Measurements from ENCODE around the gene RINT1.
"Not testable (repeated sequence)": the region's sequence is repeated elsewhere in the genome, so short reads cannot be mapped to it uniquely, and the experiment has no call there.

The RINT1 gene

DNA sequence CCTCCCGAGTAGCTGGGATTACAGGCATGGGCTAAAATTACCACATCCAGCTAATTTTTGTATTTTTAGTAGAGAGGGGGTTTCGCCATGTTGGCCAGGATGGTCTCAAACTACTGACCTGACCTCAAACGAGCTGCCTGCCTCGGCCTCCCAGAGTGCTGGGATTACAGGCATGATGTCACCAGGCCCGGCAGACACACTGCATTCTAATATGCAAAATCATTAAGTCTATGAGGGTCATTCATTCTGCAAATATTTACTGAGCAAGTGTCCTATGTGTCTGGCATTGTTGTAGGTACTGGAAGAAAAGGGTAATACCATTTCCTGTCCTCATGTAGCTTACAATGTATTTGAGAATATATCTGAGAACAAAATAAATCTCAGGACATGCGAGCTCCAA is 12.6 kb upstream of the RINT1 start:
- TF ChIP-seq, protein P1, sequence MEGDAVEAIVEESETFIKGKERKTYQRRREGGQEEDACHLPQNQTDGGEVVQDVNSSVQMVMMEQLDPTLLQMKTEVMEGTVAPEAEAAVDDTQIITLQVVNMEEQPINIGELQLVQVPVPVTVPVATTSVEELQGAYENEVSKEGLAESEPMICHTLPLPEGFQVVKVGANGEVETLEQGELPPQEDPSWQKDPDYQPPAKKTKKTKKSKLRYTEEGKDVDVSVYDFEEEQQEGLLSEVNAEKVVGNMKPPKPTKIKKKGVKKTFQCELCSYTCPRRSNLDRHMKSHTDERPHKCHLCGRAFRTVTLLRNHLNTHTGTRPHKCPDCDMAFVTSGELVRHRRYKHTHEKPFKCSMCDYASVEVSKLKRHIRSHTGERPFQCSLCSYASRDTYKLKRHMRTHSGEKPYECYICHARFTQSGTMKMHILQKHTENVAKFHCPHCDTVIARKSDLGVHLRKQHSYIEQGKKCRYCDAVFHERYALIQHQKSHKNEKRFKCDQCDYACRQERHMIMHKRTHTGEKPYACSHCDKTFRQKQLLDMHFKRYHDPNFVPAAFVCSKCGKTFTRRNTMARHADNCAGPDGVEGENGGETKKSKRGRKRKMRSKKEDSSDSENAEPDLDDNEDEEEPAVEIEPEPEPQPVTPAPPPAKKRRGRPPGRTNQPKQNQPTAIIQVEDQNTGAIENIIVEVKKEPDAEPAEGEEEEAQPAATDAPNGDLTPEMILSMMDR (IDR thresholded peaks at IDR 0.05; ENCODE audit: insufficient read depth, low read length, poor library complexity, severe bottlenecking): no peak
- Histone ChIP-seq H3K36me3 (ENCODE audit: control insufficient read depth, insufficient read depth, low read length) (no peaks in the 10 kb centered on the region; the same call in 1 of the 2 replicates), H3K4me3 (replicated peaks; ENCODE audit: low read depth, low read length) (no peak overlapping the region), H3K27me3 (replicated peaks; ENCODE audit: control insufficient read depth, insufficient read depth, low read length) (no peaks in the 10 kb centered on the region)
- no peak for DNase-seq (ENCODE audit: extremely low read depth, insufficient read length)

DNA sequence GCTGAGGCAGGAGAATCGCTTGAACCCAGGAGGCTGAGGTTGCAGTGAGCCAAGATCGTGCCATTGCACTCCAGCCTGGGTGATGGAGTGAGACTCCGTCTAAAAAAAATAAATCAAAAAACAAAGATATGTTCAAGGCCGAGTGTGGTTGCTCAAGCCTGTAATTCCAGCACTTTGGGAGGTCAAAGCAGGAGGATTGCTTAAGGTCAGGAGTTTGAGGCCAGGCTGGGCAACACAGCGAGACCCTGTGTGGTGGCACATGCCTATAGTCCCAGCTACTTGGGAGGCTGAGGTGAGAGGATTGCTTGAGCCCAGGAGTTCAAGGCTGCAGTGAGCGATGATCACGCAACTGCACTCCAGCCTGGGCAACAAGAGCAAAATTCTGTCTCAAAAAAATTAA is 11.4 kb upstream of the RINT1 start:
- not testable (repeated sequence) for H3K36me3 ChIP-seq (ENCODE audit: control insufficient read depth, insufficient read depth, low read length); DNase-seq (ENCODE audit: extremely low read depth, insufficient read length); H3K27me3 ChIP-seq (replicated peaks; ENCODE audit: control insufficient read depth, insufficient read depth, low read length)
- peak overlapping the region; percentile 68 for H3K4me3 ChIP-seq (replicated peaks; ENCODE audit: low read depth, low read length)

DNA sequence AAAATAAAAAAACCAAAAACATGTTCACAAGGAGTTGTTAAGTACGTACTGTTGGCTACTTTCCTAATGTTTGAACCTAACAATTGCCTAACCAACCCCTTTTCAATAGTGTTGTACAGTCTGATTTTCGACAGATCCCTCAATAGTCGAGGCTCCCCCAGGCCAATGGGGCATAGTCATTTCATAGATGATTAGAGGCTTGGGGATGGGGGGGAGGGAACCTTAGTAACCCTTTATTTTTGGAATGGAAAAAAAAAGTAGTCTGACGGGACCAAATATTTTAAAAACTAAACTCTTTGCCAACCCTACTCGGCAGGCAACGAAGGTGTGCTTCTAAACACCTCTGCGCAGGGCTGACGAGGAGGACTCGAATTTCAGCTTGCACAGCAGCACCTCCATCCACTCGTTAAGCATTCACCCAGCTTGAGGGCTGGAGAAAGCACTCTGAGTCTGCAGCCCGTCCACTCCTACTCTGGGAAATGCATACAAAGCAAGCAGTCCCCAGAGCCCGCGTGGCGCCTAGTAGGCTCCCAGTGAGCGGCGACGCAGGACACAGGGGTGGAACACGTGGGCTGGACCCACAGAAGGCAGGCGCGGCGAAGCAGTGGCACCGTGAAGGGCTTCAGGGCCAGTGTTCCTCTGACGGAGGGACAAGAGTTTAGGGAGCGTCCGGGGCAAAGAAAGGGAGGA is 10.8 kb upstream of the RINT1 start:
- Histone ChIP-seq H3K4me3 (replicated peaks; ENCODE audit: low read depth, low read length) (peak overlapping the region; percentile 68), H3K36me3 (ENCODE audit: control insufficient read depth, insufficient read depth, low read length) (no peaks in the 10 kb centered on the region; the same call in 1 of the 2 replicates), H3K27me3 (replicated peaks; ENCODE audit: control insufficient read depth, insufficient read depth, low read length) (no peaks in the 10 kb centered on the region)
- TF ChIP-seq, protein P1 (IDR thresholded peaks at IDR 0.05; ENCODE audit: insufficient read depth, low read length, poor library complexity, severe bottlenecking): no peak
- peak; percentile 76 for DNase-seq (ENCODE audit: extremely low read depth, insufficient read length)

DNA sequence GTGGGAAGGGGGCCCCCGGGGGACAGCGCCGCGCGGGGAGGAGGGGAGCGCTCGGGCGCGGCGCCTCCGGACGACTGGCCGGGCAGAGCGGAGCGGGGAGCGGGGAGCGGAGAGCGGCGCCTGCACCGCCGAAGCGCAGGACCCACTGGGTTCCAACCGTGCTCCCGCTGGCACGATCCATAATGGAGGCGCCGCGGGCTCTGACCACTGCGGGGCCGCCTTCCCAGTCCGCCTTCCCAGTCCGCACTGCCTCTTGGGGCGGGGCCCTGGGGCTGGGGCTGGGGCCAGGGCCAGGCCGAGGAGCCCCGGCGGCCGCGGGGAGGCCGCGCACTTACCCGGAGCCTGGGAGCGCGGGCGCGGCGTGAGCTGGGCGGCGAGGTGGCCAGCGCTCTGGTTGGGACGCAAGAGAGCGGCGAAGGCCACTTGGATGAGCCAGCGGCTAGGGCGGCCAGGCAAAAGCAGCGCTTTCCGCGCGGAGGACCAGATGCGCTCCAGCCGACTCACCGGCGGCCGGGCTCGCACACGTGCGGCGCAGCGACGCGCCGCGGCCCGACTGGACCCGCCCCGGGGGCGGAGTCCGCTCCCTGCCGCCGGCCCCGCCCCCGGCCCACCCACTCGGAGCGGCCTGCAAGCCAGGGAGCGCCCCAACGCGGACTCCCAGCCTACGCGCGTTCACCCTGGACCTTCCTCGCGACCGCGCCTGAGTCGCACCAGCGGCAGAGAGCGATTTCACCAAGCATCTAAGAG is 10.1 kb upstream of the RINT1 start, which contains the start of gene PUS7:
TSS of gene PUS7 (minus strand) at position 555 of the 747 bp plus-strand sequence. CDS start 13,759 bp downstream, outside the sequence.
- no peaks in the 10 kb centered on the region; the same call in 1 of the 2 replicates for H3K36me3 ChIP-seq (ENCODE audit: control insufficient read depth, insufficient read depth, low read length)
- TF ChIP-seq, protein P1 (IDR thresholded peaks at IDR 0.05; ENCODE audit: insufficient read depth, low read length, poor library complexity, severe bottlenecking): no peak
- H3K4me3 ChIP-seq (replicated peaks; ENCODE audit: low read depth, low read length): peak within 1 kb of the TSS; percentile 68
- peak; percentile 93 for DNase-seq (ENCODE audit: extremely low read depth, insufficient read length)
- H3K27me3 ChIP-seq (replicated peaks; ENCODE audit: control insufficient read depth, insufficient read depth, low read length): no peaks in the 10 kb centered on the region

DNA sequence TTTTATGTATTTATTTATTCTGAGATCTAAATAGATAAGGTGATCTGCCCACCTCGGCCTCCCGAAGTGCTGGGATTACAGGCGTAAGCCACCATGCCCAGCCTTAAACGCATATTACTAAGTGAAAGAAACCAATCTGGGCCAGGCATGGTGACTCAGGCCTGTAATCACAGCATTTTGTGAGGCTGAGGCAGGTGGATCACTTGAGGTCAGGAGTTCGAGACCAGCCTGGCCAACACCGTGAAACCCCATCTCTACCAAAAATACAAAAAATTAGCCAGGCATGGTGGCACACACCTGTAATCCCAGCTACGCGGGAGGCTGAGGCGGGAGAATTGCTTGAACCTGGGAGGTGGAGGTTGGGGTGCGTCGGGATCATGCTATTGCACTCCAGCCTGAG is 7.6 kb upstream of the RINT1 start:
- not testable (repeated sequence) for H3K27me3 ChIP-seq (replicated peaks; ENCODE audit: control insufficient read depth, insufficient read depth, low read length); H3K4me3 ChIP-seq (replicated peaks; ENCODE audit: low read depth, low read length); H3K36me3 ChIP-seq (ENCODE audit: control insufficient read depth, insufficient read depth, low read length); DNase-seq (ENCODE audit: extremely low read depth, insufficient read length)

DNA sequence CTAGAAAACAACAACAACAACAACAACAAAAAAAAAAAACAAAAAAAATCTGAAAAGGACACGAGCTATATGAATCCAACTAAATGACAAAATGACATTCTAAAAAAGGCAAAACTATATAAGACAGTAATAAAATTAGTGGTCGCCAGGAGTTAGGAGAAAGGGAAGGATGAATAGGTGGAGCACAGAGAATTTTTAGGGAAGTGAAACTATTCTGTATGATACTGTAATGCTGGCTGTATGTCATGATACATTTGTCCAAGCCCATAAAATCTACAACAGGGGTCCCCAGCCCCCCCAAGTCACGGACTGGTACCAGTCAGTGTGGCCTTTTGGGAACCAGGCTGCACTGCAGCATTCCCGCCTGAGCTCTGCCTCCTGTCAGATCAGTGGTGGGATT is 7.2 kb upstream of the RINT1 start:
- no peaks in the 10 kb centered on the region; the same call in 1 of the 2 replicates for H3K36me3 ChIP-seq (ENCODE audit: control insufficient read depth, insufficient read depth, low read length)
- no peak for DNase-seq (ENCODE audit: extremely low read depth, insufficient read length)
- TF ChIP-seq, protein P1 (IDR thresholded peaks at IDR 0.05; ENCODE audit: insufficient read depth, low read length, poor library complexity, severe bottlenecking): no peak
- H3K4me3 ChIP-seq (replicated peaks; ENCODE audit: low read depth, low read length): no peak overlapping the region
- H3K27me3 ChIP-seq (replicated peaks; ENCODE audit: control insufficient read depth, insufficient read depth, low read length): no peaks in the 10 kb centered on the region

DNA sequence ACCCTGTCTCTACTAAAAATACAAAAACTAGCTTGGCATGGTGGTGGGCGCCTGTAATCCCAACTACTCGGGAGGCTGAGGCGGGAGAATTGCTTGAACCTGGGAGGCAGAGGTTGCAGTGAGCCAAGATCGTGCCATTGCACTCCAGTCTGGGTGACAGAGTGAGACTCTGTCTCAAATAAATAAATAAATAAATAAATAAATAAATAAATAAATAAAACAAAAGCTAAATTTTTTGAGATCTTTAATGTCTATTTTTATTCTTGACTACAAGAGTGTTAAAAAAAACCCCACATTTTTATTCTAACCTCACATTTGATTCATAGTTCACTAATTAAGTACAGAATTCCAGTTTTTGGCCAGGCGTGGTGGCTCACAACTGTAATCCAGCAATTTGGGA is 4.3 kb upstream of the RINT1 start:
- not testable (repeated sequence) for H3K27me3 ChIP-seq (replicated peaks; ENCODE audit: control insufficient read depth, insufficient read depth, low read length); H3K4me3 ChIP-seq (replicated peaks; ENCODE audit: low read depth, low read length); H3K36me3 ChIP-seq (ENCODE audit: control insufficient read depth, insufficient read depth, low read length); DNase-seq (ENCODE audit: extremely low read depth, insufficient read length)

Measured in GM06990 (cell line).